IMR-90 (cell line): ENCODE results near the gene PLIN5. TPM values are rescaled to one million over a fixed set of nuclear protein-coding genes. Genes with fewer than 3 reads are reported as not detected.
A peak's percentile ranks its signal among the peaks of the same experiment; 100 is the strongest.

ENCODE experiments used
- ATAC-seq: fragments of 200-7000 bp; cut with Tn5 transposase; 2 replicates; pipeline ENCODE4 v1.9.1; 2020; ENCODE audit warnings: low read depth, mild to moderate bottlenecking, moderate library complexity
- BruUV-seq: library from RNA; stranded (reverse); fragments of 400-500 nt; replicated peaks from 2 replicates; lab custom pipeline; 2021; lab: Mats Ljungman, UMichigan
- CTCF ChIA-PET: fragments of 300-600 bp; formaldehyde crosslinking; extraction: SDS; loops from one replicate; lab custom pipeline; 2021; ENCODE audit warnings: antibody characterized with exemption; lab: Yijun Ruan, JAX
- POLR2A ChIA-PET: fragments of 300-600 bp; sonication (Branson Sonifier 250); formaldehyde crosslinking; loops from one replicate; lab custom pipeline; 2022; ENCODE audit warnings: antibody characterized with exemption; ENCODE audit not compliant: unreplicated experiment; lab: Charles Lee
- DNase-seq: peaks from one replicate; pipeline ENCODE4 v3.0.0; 2013
- H2AFZ ChIP-seq: replicated peaks from 2 replicates; pipeline ENCODE3; 2013; ENCODE audit warnings: low read length, mild to moderate bottlenecking; ENCODE audit not compliant: poor library complexity
- H2AK5ac ChIP-seq: 2 replicates; pipeline ENCODE4 v1.6.1; 2013; ENCODE audit warnings: low read depth, low read length, inconsistent platforms
- H2AK9ac ChIP-seq: replicated peaks from 2 replicates; pipeline ENCODE3; 2013; ENCODE audit warnings: mild to moderate bottlenecking, low read depth, low read length, moderate library complexity; ENCODE audit not compliant: poor library complexity
- H2BK120ac ChIP-seq: 2 replicates; pipeline ENCODE4 v1.6.1; 2013; ENCODE audit warnings: low read depth, low read length, inconsistent platforms
- H2BK15ac ChIP-seq: 3 replicates; pipeline ENCODE4 v1.6.1; 2013; ENCODE audit warnings: low read depth, low read length, inconsistent platforms
- H2BK20ac ChIP-seq: 2 replicates; pipeline ENCODE4 v1.6.1; 2013; ENCODE audit warnings: low read depth, mild to moderate bottlenecking, inconsistent platforms, low read length, moderate library complexity
- H2BK5ac ChIP-seq: 2 replicates; pipeline ENCODE4 v1.6.1; 2013; ENCODE audit warnings: mild to moderate bottlenecking, low read depth, low read length, inconsistent platforms; ENCODE audit not compliant: poor library complexity, severe bottlenecking
- H3K14ac ChIP-seq: replicated peaks from 2 replicates; pipeline ENCODE4 v1.6.1; 2013; ENCODE audit warnings: low read depth, low read length, inconsistent platforms
- H3K18ac ChIP-seq: 2 replicates; pipeline ENCODE4 v1.6.1; 2013; ENCODE audit warnings: low read depth, low read length, control low read depth
- H3K23ac ChIP-seq: 2 replicates; pipeline ENCODE4 v1.6.1; 2013; ENCODE audit warnings: low read depth, low read length, inconsistent platforms
- H3K27ac ChIP-seq: 2 replicates; pipeline ENCODE4 v1.5.1; 2013; ENCODE audit warnings: mild to moderate bottlenecking, control low read depth, low read length; ENCODE audit not compliant: insufficient read depth
- H3K27me3 ChIP-seq: 2 replicates; pipeline ENCODE4 v1.6.1; 2013; ENCODE audit warnings: low read length; ENCODE audit not compliant: control insufficient read depth, insufficient read depth
- H3K36me3 ChIP-seq: 2 replicates; pipeline ENCODE4 v1.6.1; 2013; ENCODE audit warnings: low read length, mixed read lengths; ENCODE audit not compliant: control insufficient read depth, insufficient read depth
- H3K4ac ChIP-seq: 2 replicates; pipeline ENCODE4 v1.6.1; 2013; ENCODE audit warnings: low read depth, low read length, inconsistent platforms
- H3K4me1 ChIP-seq: 2 replicates; pipeline ENCODE4 v1.6.1; 2013; ENCODE audit warnings: low read length, mixed read lengths; ENCODE audit not compliant: control insufficient read depth, insufficient read depth
- H3K4me2 ChIP-seq: 2 replicates; pipeline ENCODE4 v1.6.1; 2013; ENCODE audit warnings: low read depth, mild to moderate bottlenecking, control low read depth, low read length, moderate library complexity
- H3K4me3 ChIP-seq: 2 replicates; pipeline ENCODE4 v1.5.1; 2013; ENCODE audit warnings: low read depth, mild to moderate bottlenecking, control low read depth, low read length, moderate library complexity; ENCODE audit not compliant: insufficient read depth
- H3K56ac ChIP-seq: 2 replicates; pipeline ENCODE4 v1.6.1; 2013; ENCODE audit warnings: low read length, inconsistent platforms; ENCODE audit not compliant: insufficient read depth; ENCODE audit errors: extremely low read depth
- H3K79me1 ChIP-seq, 2 experiments: 2 replicates each; pipeline ENCODE4 v1.6.1; 2013; ENCODE audit warnings: low read length in 2 of 2, inconsistent platforms in 1 of 2, low read depth in 1 of 2
- H3K9ac ChIP-seq: 2 replicates; pipeline ENCODE4 v1.6.1; 2013; ENCODE audit warnings: low read depth, low read length, control low read depth
- H3K9me1 ChIP-seq: 2 replicates; pipeline ENCODE4 v1.6.1; 2013; ENCODE audit warnings: low read length, inconsistent platforms; ENCODE audit not compliant: insufficient read depth
- H3K9me3 ChIP-seq: 2 replicates; pipeline ENCODE4 v1.6.1; 2013; ENCODE audit warnings: low read length; ENCODE audit not compliant: control insufficient read depth, insufficient read depth
- H4K20me1 ChIP-seq: 2 replicates; pipeline ENCODE4 v1.6.1; 2013; ENCODE audit warnings: low read length, inconsistent platforms; ENCODE audit not compliant: insufficient read depth
- H4K5ac ChIP-seq: 2 replicates; pipeline ENCODE4 v1.6.1; 2013; ENCODE audit warnings: mild to moderate bottlenecking, low read depth, low read length, control low read depth
- H4K8ac ChIP-seq, 2 experiments: 2 replicates each; pipeline ENCODE4 v1.6.1; 2013; ENCODE audit warnings: low read depth in 2 of 2, low read length in 2 of 2, control low read depth in 1 of 2, inconsistent platforms in 1 of 2
- H4K91ac ChIP-seq: 2 replicates; pipeline ENCODE4 v1.6.1; 2013; ENCODE audit warnings: low read depth, low read length, inconsistent platforms; ENCODE audit not compliant: insufficient read depth
- BHLHE40 ChIP-seq: fragments of 150-350 bp; IDR thresholded peaks from 2 replicates; pipeline ENCODE4 v1.6.1; 2016; ENCODE audit warnings: mild to moderate bottlenecking, low read depth, low read length
- ELK1 ChIP-seq: fragments of 150-350 bp; IDR thresholded peaks from 2 replicates; pipeline ENCODE4 v1.6.1; 2016; ENCODE audit warnings: low read depth, mild to moderate bottlenecking, low read length, moderate library complexity, borderline replicate concordance
- FOS ChIP-seq: fragments of 150-350 bp; IDR thresholded peaks from 2 replicates; pipeline ENCODE4 v1.6.1; 2016; ENCODE audit warnings: low read depth, low read length
- MAZ ChIP-seq: IDR thresholded peaks from 2 replicates; pipeline ENCODE4 v1.6.1; 2012; ENCODE audit warnings: low read depth, mild to moderate bottlenecking, low read length, improper control_type of control experiment, moderate library complexity, borderline replicate concordance
- WGBS, 2 experiments: methylation state at CpG; one replicate each; pipeline versions ENCODE4 v1.1.5 to v1.1.7; 2013; ENCODE audit warnings: missing lambda C conversion rate in 2 of 2; ENCODE audit not compliant: insufficient read length in 1 of 2; ENCODE audit errors: extremely low coverage in 2 of 2; 5-methylcytosine and 5-hydroxymethylcytosine counted together
- dilution Hi-C: fragments of 300-500 bp; cut with HindIII; formaldehyde crosslinking; loops from one replicate; pipeline ENCODE4 v1.14.3; 2018; ENCODE audit warnings: low sequenced_read_pairs; ENCODE audit not compliant: unreplicated experiment
- in situ Hi-C: fragments of 300-500 bp; cut with MboI; formaldehyde crosslinking; loops from 3 replicates; pipeline ENCODE4 v1.14.3; 2019; ENCODE audit warnings: low sequenced_read_pairs, inconsistent platforms, mixed read lengths
- intact Hi-C: fragments of 100-400 bp; cut with micrococcal nuclease; formaldehyde crosslinking; loops from 2 replicates; pipeline ENCODE4 v1.10.0; 2022
- polyA plus RNA-seq, 3 experiments: library from polyadenylated mRNA; depleted of rRNA; stranded (reverse); fragments of >200 nt; gene quantifications; 2 replicates each; pipeline ENCODE4 v1.2.3, GENCODE V29; 2012; ENCODE audit warnings: low replicate concordance in 1 of 3
- total RNA-seq: library from RNA; depleted of rRNA; stranded (reverse); fragments of >200 nt; gene quantifications from 2 replicates; pipeline ENCODE4 v1.2.3, GENCODE V29; 2012
- TF ChIP-seq, protein P1 (sequence below): fragments of 150-350 bp; IDR thresholded peaks from 2 replicates; pipeline ENCODE4 v1.6.1; 2017; ENCODE audit warnings: mild to moderate bottlenecking, antibody characterized with exemption, low read length, low read depth

PLIN5 gene
- total and polyA plus RNA-seq, 2 of the 4 experiments (the other 2 are of a cell fraction) = not detected

- H2BK15ac ChIP-seq = no peak overlapping the region
- in situ Hi-C loops = no loop called here
- H3K9ac ChIP-seq = no peak overlapping the region
- H3K4me1 ChIP-seq = peaks cover 4% of the 10 kb centered on the region
- H3K14ac ChIP-seq = peak overlapping the region; percentile 31; the same call in 1 of the 2 replicates
- H3K9me3 ChIP-seq = no peaks in the 10 kb centered on the region
- peak overlapping the region; percentile 21 for H2AK9ac ChIP-seq
- 89% methylated on average over 10 of the region's 17 CpGs; no CpG with 5 or more reads in 1 of the 2 experiments for WGBS, 2 experiments
- no peak overlapping the region for H3K4me3 ChIP-seq
- intact Hi-C loops = no loop called here
- no peak overlapping the region for H4K91ac ChIP-seq
- no peak overlapping the region for H3K23ac ChIP-seq
- no peak overlapping the region for H3K4me2 ChIP-seq
- H3K27me3 ChIP-seq = no peaks in the 10 kb centered on the region
- no peak overlapping the region for H3K56ac ChIP-seq
- H3K79me1 ChIP-seq = peaks cover 0 to 8% of the 10 kb centered on the region in 2 experiments; a peak in 1 of 4 replicates
- BruUV-seq = no TSS peak
- dilution Hi-C loops = no loop called here
- H4K5ac ChIP-seq = no peak overlapping the region
- peak overlapping the region; percentile 93; the same call in 1 of the 2 replicates for H2AK5ac ChIP-seq
- ChIA-PET CTCF (no interaction called here), POLR2A (no interaction called here)
- TF ChIP-seq ELK1 = no peak
- TF ChIP-seq, protein P1, sequence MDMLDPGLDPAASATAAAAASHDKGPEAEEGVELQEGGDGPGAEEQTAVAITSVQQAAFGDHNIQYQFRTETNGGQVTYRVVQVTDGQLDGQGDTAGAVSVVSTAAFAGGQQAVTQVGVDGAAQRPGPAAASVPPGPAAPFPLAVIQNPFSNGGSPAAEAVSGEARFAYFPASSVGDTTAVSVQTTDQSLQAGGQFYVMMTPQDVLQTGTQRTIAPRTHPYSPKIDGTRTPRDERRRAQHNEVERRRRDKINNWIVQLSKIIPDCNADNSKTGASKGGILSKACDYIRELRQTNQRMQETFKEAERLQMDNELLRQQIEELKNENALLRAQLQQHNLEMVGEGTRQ = peak; percentile 68
- TF ChIP-seq BHLHE40 = peak; percentile 62; the same call in 1 of the 2 replicates
- TF ChIP-seq FOS = peak; percentile 33; the same call in 1 of the 2 replicates
- no peak for TF ChIP-seq MAZ
- peaks cover 33% of the 10 kb centered on the region for H3K36me3 ChIP-seq
- peak overlapping the region in 1 of 2 experiments; percentile 27; a peak in 1 of 4 replicates for H4K8ac ChIP-seq
- H3K4ac ChIP-seq = peak overlapping the region; percentile 50; the same call in 1 of the 2 replicates
- H2BK5ac ChIP-seq = no peak overlapping the region
- H2BK120ac ChIP-seq = 0 out of 2 replicates have a peak overlapping the region, but pooled peaks have one; percentile 2
- no peak overlapping the region for H3K18ac ChIP-seq
- H3K27ac ChIP-seq = peak overlapping the region; percentile 22; the same call in 1 of the 2 replicates
- ATAC-seq (peak; percentile 60), DNase-seq (peak; percentile 80)
- H4K20me1 ChIP-seq = no peaks in the 10 kb centered on the region
- H3K9me1 ChIP-seq = peaks cover 8% of the 10 kb centered on the region; the same call in 1 of the 2 replicates
- H2AFZ ChIP-seq = peak overlapping the region; percentile 34
- no peak overlapping the region for H2BK20ac ChIP-seq
These were observed 28.4 kb downstream of the PLIN5 start for GRCh38 chr19:4506449-4507149.
